ENCODE results near the gene SEC23IP.

DNA sequence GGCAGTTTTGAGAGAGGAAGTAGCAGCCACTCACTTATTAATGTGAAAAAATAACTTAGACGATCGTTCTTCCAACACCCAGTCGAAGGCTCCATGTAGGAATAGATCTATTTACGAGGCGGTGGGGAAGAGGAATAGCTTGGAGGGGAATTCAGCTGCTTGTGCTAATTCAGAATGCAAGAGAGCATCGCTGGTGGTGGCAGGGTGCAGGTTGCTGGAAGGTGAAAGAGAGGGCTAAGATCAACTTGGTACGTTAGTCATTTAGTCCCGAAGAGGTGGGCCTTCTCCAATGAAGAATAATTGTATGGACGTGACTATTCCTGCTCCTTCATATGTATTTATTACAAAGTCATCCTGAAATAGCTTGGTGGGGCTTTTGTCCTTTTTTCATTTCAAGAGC is 98.5 kb downstream of the SEC23IP start:
- TF ChIP-seq, protein P1, sequence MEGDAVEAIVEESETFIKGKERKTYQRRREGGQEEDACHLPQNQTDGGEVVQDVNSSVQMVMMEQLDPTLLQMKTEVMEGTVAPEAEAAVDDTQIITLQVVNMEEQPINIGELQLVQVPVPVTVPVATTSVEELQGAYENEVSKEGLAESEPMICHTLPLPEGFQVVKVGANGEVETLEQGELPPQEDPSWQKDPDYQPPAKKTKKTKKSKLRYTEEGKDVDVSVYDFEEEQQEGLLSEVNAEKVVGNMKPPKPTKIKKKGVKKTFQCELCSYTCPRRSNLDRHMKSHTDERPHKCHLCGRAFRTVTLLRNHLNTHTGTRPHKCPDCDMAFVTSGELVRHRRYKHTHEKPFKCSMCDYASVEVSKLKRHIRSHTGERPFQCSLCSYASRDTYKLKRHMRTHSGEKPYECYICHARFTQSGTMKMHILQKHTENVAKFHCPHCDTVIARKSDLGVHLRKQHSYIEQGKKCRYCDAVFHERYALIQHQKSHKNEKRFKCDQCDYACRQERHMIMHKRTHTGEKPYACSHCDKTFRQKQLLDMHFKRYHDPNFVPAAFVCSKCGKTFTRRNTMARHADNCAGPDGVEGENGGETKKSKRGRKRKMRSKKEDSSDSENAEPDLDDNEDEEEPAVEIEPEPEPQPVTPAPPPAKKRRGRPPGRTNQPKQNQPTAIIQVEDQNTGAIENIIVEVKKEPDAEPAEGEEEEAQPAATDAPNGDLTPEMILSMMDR (IDR thresholded peaks at IDR 0.05; ENCODE audit: low read length): no peak
- no peak for TF ChIP-seq EZH2phosphoT487 (IDR thresholded peaks at IDR 0.05; ENCODE audit: low read length)

Measured in MM.1S (cell line).